Activated T-cell treated with anti-CD3 and anti-CD28 coated beads for 4 hours (primary cell): Measurements from ENCODE around the gene COLEC12.

ENCODE experiments used
- DNase-seq: peaks from one replicate; pipeline ENCODE4 v3.0.0-alpha.2; 2020

Gene COLEC12

DNA sequence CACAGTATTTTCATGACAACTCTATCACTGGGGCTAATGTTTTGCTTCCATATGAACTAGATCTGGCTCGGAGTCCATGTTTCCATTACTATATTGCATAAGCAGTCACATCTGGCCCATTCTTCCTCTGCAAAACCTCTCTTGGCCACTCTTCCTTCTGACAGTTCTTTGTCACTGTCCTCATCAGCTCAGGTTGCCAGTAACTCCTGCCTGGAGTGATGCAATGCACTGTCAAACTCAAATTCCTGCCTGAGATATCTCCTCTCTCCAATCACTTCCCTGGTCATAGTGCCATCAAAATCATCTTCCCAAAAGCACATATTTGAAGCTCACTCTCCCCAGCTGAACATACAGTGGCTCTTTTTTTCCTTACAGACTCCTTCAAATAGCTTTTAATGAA is 66.1 kb downstream of the COLEC12 start:
- DNase-seq, result no peak

GRCh38 chr18:433960-434359 is 66.5 kb downstream of the COLEC12 start:
- DNase-seq, result no peak

GRCh38 chr18:433298-433697 is 67.2 kb downstream of the COLEC12 start:
- no peak for DNase-seq

- DNase-seq, result no peak
These were observed 67.7 kb downstream of the COLEC12 start for GRCh38 chr18:432791-433190.

DNA sequence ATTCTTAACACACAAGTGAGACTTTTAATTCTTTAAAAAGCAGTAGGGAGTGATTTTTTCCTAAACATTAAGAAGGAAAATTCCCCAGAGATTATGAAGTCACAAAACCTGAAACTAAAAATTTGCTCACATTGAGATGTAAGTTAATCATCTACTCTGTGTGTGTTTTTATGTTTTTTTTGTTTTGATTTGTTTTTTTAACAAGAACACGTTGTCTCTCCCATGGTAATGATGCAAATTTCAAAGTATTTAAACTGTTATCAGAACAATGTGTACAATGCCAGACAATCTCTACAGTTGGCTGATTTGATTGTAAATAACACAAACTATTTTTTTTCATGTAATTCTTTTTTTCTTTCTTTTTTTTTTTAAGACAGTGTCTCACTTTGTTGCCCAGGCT is 71.5 kb downstream of the COLEC12 start:
- DNase-seq, result no peak

DNA sequence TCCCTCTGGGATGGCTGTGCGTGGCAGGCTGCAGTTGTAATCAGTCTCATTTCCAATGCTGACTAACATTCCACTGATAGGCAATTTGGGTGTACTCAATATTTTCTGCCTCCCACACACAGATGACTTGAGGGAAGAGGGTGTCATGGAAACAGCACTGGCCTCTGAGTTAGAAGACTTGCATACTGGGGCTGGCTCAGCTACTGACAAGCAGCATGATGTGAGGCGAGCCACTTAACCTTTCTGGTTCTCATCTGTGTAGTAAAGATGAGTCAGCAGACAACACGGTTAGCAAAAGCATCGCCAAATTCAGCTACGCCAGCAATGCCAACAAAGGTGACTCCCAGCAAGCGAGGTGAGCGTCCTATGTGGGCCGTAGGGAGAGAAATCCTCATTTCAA is 73.5 kb downstream of the COLEC12 start:
- no peak for DNase-seq

- DNase-seq, result no peak
These were observed 75.3 kb downstream of the COLEC12 start for GRCh38 chr18:425106-425745.

- no peak for DNase-seq
These were observed 75.8 kb downstream of the COLEC12 start for GRCh38 chr18:424668-425067.

GRCh38 chr18:424071-424661 is 76.3 kb downstream of the COLEC12 start:
- no peak for DNase-seq

DNA sequence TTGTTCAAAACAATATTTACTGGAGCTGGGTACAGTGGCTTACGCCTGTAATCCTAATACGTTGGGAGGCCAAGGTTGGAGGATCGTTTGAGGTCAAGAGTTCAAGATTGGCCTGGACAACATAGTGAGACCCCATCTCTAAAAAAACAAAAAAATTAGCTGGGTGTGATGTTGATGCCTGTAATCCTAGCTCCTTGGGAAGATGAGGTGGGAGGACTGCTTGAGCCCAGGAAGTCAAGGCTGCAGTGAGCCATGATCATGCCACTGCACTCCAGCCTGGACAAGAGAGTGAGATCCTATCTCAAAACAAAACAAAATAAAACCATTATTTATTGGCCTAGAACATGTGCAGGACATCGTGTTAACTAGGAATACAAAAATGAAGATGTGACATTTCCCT is 77.5 kb downstream of the COLEC12 start:
- no peak for DNase-seq

- DNase-seq, result no peak
These were observed 79.0 kb downstream of the COLEC12 start for GRCh38 chr18:421247-422155.

- no peak for DNase-seq
These were observed 79.7 kb downstream of the COLEC12 start for GRCh38 chr18:420661-421246.

DNA sequence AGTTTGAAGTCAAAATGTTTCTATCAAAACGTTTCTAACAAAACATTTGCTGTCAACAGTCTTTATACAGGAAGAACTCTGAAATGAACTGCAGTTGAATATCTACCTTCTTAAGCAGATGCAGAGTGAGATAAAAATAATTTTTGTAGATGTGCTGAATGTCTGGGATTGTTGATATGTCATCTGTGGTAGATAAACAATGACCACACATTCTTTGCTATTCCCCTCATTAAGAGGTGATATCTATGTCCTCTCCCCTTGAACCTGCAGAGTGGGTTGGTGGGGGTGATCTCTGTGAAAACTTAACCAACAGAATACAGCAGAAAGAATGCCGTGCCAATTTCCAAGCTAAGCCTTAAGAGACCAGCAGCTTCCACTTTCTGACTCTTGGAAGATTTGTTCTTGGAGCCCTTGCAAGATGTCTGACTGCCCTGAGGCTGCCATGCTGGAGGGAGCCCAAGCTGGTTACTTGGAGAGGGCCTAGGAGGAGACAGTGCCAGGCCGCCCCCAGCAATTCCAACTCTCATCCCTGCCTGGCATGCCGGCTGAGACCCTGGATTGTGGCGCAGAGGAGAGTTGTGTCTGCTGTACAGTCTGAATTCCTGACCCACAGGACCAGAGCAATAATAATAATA is 80.8 kb downstream of the COLEC12 start:
- no peak for DNase-seq

DNA sequence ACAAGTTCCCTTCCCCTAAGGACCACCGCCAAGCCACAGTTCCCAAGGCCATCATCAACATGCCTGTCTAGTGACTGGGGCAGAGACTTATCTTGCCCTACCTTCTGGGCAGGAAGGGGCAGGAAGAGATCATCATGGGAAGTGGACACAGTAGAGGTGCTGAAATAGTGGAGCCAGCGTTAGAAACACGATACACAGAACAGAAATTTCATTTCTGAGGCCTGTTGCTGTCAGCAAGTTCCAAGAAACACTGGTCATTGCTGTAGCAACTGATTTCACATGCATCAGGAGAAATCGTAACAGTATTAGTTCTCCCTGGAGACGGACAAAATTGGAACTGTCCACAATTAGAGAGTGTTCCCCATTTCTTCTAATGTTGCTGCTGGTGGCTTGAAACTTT is 83.0 kb downstream of the COLEC12 start:
- no peak for DNase-seq

- DNase-seq, result no peak
These were observed 83.6 kb downstream of the COLEC12 start for GRCh38 chr18:416930-417329.

DNA sequence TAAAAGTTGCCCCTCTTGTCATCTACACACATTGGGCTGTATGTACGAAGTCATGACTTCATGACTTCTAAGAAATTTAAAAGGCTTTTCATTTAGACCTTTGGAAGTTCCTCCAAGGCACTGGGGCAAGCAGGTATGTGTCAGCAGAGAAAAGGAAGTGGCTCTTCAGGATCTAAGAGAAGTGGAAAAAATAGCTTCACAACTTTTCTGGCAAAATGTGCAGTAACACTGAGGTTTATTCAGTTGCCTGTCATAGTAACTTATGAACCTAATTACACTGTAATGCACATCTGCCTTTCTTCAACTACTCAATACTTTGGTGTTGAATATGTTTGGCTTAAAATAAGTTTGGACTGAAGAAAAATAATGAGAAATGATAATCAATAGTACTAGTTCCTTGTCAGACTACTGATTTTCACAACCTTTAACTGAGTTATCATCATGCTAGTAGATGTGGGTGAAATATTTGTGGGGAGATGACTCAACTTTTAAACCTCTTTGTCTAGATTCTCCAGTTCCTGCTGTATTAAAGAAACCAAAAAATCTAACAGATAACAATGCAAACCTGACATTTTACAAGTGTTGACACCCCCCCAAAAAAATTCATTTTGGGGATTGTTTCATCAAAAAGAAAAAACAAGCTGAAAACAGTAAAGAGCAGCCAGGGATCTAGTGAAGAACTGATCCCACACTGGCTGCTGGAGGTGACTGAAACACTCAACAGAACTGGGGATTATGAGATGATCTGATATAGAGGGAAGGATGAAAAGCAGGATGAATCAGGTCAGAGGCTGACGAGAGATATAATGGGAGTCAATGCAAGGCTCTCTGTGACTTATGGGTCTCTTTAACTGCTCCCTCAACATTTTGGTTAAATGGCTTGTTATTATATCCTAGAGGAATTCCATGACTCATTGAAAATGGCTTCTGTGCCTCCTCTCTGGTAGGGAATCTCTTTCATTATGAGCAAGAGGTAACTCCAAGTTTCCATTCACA is 84.6 kb downstream of the COLEC12 start:
- DNase-seq, result no peak

- DNase-seq, result no peak
These were observed 85.5 kb downstream of the COLEC12 start for GRCh38 chr18:415047-415446.

DNA sequence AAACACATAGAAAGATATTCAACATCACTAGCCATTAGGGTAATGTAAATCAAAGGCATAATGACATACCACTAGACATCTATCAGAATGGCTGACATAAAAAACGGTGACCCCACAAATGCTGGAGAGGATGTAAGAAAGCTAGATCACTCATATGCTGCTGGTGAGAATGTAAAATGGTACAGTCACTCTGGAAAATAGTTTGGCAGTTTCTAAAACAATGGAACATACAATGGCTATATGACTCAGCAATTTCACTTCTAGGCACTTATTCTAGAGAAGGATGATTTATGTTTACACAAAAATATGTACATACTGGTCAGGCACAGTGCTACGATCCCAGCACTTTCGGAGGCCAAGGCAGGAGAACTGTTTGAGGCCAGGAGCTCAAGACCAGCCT is 87.3 kb downstream of the COLEC12 start:
- no peak for DNase-seq

GRCh38 chr18:410047-410455 is 90.5 kb downstream of the COLEC12 start:
- no peak for DNase-seq

DNA sequence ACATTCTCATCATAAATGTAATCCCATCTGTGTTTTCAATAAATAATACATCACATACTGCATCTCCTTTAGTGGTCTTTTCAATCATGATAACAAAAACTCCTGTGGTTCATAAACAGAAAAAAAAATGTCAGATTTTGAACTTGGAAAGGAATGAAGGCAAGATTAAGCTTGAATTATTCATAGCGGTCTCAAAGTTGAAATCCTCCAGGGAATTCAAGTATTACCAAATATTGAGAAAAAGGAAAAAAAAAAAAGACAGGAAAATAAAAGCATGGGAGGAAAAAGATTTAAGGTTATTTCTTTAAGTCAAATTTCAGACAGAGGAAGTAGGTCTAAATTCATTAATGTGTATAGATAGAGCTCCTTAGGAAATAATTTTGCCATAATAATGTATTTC is 92.1 kb downstream of the COLEC12 start:
- no peak for DNase-seq

DNA sequence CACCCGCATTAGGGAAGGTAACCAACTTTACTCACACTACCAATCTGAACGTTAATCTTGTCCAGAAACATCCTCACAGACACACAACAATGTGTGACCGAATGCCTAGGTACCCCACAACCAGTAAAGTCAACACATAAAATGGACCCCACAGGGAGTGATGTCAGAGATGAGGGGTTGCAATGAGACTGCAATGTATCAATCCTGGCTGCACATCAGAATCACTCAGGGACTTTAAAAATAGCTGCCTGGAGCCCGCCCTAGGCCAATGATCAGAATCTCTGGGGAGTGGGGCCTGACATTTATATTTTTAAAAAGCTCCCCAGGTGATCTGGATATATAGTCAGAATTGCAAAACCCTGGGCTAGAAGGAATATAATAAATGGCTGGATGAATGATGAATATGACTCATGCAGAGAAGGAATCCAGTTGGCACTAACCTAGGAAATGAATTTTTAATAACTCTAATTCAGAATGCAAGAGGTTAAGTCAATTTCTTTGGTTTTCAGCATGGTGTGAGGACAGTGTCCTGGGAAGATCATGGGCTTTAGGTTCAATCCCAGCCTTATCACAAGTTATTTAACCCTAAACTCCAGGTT is 92.8 kb downstream of the COLEC12 start:
- DNase-seq, result no peak
